HS-5 (cell line): ENCODE measurements around the gene GREB1.

Experiments used
- DNase-seq: peaks from one replicate; pipeline ENCODE4 v3.0.0-alpha.2; 2012; ENCODE audit warnings: low read depth

Gene GREB1

DNA sequence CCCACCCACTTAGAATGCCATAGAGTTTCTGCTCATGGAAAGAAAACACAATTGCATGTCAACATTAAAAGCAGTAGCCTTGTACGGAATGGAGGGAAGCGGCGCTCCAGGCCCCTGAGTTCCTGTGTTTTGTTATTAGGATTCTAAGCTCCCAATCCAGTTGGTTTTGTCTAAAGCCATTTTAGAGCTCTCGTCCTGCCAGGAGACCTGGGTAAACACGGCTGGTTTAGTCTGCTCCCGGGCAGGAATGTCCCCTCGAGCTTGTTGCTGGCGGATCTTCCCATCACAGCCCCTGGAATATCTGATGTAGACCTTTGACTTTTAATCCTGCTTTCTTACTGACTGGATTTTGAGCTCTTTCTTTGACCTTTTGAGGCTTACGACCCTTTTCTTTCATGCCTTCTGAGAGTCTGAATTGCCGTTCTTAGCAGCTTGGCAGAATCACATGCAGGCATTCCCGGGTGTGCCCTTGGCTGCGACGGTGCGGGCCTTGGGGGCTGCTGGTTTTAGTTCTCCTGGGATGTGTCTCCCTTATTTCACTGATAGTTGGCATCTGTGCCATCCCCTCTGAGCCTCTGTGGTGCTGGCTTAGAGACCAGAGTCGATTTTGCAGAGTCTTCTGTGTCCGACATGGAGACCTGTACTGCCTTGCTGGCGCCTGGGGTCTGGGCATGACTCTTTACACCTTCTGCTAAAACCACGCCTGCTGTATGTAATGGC, 25.4 kb downstream of the GREB1 start:
- DNase-seq = no peak

DNA sequence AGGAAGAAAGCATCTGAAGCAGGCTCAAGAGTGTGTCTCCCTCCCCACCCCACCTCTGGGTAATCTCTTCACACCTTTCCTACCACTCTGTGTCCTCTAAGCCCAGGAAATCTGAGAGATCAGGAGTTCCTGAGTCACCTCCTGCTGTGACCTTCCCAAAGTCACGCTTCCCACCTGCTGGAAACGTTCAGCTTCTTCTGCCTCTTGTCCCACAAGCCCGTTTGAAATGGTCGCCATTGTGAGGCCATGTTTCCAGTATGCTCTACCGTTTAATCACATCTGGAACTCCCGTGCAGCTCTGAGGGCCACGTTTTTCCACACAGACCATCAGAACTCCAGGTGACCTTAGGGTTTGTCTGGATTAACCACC, 25.9 kb downstream of the GREB1 start:
- no peak for DNase-seq

DNA sequence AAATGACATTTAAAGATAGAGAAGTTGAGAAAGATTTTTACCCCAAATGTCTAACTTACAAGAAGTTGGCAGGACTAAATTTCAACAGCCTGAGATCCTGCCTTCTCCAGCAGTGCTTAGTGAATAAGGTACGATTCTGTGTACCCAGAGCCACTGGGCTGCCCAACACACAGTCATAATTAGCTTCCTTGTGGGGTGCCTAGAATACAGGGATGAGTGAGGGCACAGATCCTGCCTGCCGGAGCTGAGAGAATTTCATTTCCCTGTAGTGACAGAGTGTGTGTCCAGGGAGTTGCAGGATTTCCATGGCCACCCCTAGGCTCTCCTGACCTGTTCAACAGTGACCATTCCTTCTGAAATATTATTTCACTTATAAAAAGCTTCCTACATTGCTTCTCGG, 27.0 kb downstream of the GREB1 start:
- DNase-seq = no peak

DNA sequence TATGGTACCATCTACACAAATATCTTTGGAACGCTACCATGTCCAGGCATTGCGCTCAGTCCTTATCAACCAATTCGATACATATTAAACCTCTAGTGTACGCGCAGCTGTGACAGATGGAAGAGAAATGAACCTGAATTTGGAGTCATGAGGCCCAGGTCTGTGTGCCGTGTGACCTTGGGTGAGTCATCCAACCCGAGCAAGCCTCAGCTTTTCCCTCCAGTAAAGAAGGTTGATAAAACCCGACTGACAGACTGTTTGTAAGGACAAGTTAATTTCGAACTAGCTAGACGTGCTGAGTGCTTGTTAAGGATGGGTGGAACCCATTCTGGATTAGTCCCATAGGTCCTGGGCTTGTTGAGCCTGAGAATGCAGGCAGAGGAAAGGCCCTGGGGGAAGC, 28.2 kb downstream of the GREB1 start:
- no peak for DNase-seq

DNA sequence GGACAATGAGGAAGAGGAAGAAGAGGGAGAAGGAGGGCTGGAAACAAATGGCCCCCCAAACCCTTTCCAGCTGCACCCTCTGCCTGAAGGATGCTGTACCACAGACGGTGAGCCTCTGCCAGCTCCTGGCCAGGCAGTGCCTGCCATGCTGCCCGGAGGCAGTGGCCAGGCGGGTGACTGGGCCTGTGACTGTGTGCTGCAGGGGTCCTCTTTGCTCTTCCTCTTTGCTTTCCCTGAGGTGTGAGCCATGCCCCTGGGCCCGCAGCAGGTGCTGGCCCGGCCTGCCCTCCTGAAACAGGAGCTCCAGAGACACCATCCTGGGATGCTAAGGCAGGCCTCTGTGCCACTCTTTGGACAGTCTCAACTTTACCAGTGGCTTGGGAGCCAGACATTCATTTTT, 28.6 kb downstream of the GREB1 start:
- DNase-seq = no peak

DNA sequence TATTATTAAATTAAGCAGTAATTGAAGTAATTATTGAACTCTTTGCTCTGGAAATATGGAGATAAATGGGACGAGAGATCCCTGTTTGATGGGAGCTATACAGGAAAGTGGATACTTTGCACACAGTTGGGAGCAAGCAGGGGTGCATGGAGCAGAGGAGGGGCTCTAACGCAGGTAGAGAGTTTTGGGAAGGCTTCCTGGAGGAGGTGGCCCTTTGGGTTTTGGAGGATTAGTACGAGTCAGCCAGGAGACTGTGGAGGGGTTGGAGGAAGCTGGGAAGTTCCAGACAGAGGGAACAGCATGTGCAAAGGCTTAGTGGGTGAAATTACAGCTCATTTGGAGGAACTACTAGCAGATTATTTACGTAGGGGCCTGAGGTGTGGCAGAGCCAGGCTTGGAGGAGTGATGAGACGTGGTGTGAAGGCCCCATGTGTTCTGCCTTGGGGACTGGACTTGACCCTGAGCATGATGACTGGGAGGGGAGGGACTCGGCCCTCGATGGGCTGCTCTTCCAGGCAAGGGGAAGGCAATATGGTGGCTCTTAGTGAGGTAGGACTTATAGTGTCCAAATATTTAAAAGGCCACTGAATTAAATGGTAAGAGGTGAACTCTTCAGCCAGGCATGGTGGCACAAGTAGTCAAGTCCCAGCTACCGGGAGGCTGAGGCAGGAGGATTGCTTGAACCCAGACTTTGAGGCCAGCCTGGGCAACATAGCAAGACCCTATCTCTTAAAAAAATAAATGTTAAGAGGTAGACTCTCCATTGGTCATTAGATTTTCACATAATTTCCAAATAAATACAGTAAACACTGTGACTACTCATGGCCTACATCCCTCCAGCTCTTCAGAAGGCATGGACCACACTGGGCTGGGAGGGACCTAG, 30.2 kb downstream of the GREB1 start:
- DNase-seq = no peak

DNA sequence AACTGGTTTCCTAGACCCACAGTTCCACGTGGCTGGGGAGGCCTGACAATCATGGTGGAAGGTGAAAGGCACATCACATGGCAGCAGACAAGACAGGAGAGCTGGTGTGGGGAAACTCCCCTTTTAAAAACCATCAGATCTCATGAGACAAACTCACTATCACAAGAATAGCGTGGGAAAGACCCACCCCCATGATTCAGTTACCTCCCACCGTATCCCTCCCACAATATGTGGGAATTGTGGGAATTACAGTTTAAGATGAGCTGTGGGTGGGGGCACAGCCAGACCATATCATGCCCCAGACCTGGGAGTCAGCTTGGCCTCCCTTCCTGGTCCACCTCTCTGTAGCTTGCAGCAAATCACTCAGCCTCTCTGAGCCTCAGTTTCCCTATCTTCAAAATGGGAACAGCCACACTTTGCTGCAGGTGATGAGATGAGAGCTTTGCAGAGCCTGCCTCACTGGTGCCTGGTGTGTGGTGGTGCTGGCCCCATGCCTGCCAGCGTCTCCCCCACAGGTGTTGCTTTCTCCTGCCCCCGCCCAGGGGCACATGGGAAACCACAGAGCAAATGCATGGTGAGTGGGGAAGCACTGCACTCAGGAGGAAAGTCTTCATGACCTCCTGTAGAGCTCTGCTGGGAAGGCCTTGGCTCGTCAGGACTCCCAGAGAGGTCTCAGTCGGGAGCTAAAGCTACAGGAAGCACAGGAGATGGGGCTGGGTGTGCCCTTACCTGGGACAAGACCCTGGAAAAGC, 31.1 kb downstream of the GREB1 start:
- DNase-seq = no peak

DNA sequence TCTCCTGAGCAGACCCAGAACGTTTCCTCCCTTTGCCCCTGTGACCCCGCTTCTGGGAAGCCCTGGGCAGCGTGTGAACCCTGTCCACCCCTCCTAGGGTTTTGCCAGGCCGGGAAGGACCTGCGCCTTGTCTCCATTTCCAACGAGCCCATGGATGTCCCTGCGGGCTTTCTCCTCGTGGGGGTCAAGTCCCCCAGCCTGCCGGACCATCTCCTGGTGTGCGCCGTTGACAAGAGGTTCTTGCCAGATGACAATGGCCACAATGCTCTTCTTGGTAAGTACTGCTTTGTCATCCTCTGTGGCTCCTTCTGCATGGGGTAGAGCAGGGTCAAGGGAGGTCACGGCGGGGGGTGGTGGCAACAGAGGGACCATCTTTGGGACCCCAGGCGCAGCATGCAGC, 32.5 kb downstream of the GREB1 start:
- DNase-seq = no peak

DNA sequence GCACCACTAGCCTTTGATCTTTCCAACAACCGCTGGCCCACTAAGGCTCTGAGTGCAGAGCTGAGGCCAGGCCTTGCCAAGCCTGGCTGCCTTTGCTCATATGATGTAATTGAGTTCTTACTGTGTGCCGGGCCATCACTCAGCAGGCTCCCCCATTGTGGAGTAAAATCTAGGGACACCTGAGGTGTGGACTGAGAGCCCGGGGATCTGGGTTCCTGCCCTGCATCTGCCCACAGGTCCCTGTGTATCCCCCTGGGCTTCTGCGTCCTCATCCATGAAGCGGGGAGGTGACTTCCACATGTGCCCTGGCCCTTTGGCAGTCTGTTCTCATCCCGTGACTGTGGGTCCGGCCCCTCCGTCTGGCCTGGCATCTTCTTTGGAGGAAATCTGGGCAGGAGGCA, 33.8 kb downstream of the GREB1 start:
- no peak for DNase-seq

DNA sequence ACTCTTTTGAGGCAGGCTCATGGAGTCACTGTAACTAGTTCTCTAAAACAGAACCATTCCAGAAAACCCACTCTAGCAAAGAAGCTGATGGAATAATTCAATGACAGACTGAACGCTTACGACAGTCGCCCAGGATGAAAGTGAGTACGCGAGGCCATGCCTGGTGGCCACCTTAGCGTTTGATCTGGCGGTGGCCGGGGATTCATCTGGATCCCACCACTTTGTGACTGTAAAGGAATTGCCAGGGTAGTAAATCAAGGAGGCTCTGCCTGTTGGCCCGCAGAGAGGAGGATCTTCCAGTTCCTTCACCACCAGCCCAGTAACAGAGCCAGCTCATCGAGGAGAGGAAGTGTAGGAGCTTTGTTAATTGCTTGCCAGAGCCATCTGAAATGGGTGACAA, 34.6 kb downstream of the GREB1 start:
- no peak for DNase-seq

DNA sequence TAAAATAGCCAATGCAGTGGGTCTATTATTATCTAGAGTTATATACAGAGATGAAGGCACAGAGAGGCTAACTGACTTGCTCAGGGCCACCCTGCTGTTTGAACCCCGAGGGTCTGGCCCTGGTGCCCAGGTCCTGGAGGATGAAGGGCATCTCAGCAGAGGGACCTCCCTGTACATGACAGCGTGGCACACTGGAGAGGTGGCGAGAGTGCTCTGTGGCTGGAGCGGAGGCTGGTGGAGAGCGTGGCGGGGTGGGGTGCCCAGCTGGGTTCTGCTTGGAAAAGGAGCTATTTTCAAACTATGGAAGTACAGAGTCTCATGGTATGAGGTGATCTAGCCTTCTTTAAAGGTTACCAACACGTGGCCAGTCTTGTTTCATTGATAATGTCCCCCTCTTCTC, 35.8 kb downstream of the GREB1 start:
- DNase-seq = no peak

DNA sequence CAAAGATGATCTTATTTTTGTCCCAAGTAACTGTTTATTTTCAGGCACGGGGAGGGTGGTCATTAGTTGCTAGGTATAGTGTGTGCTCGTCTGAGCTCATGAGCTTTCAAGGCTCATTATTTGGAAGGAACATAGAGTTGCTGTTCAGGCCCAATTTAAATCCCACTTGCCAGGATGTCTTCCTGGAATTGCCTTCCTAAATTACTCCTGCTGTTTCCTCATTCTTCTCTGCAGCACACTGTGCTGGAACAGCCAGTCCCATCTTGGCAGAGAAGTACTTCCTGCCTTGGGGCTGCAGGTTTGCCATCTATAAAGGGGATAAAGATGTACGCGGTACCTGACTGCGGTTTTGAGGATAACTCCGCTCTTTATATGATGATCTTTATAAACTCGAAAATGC, 37.3 kb downstream of the GREB1 start:
- no peak for DNase-seq

DNA sequence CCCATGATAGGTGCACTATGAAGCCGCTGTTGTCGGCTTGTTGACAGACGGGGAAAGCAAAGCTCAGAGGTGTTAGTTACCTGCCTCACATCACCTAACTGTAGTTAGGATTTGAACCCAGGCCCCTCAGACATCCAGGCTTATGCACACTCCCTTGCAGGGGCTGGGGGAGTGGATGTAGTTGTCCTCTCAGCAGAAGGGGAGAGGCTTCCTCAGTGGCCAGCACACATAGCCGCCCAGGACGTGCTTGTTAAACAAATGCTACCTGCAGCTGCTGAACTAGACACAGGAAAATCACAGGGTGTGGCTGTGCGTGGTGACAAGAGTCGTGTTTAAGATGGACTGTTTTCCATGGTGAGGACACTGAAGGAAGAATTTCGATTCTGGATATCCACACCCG, 39.2 kb downstream of the GREB1 start:
- DNase-seq = no peak

DNA sequence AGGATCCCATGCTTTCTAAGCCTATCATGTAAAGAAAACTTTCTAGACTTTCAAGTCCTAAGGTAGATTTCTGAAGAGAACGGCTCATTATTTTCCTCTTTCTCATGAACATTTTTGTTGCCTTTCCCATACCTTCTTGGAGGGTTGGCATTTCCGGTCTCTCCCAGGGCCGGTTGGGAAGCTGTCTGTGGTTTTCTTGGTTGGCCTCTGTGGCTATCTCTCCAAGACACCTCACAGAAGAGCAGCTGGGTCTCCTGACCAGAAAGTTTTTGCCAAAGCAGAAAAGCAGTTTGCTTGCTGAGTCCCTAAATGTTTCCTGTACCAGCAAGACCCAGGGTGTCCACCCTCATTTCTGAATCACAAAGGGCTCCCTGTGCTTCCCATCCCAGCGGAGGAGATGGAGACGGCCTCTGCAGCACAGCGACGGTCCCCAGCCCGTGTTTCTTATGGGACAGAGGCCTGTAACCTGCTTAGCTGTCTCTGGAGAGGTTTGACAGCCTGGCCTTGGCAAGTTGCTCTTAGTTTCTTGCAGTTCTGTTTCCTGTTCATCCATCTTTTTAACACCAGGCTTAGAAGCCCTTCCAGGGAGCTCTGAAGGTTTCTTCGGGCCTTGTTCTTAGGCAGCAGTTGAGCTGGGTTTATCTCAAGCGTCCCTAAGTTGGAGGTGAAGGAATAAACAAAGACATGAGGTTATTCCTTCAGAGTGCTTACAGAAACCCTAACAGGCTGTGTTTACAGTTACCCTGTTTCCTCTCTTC, 39.8 kb downstream of the GREB1 start:
- peak; percentile 15 for DNase-seq

DNA sequence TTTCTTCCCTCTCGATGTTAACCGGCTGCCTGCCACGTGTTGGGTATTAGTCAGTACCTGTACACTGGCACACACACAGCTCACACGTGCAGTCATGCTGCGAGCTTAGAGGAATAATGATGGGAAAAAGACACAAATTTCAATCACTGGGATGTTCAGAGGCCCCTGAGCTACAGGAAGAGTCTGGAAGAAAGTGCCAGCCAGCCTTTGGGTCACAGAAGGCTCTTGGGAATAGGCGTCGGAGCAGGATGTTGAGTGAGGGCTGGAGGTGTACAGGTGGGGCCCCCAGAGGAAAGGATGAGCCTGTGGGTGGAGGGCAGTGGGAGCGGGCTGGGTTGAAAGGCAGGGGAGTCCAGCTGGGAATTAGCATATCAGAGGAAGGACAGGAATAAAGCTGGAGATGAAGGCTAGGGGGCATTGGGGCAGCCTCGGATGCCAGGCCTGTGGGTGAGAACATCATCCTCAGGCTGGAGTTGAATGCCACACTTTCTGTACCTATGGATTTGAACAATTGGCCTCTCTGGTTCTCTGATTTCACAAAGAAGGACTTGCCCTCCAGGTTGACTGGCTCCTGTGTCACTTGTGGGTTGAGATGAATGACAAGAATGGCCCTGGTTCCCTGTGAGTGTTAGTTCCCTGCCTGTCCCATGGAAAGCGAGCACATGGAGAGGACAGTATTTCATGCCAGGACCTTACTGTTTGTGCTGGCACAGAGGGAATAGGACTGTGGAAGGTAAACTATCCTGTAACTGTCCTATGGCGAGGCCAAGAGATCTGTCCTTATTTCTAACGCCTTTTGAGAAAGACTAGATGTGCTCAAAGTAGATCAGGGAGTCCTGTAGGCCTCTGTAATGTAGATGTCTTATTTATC, 40.6 kb downstream of the GREB1 start:
- DNase-seq = no peak

DNA sequence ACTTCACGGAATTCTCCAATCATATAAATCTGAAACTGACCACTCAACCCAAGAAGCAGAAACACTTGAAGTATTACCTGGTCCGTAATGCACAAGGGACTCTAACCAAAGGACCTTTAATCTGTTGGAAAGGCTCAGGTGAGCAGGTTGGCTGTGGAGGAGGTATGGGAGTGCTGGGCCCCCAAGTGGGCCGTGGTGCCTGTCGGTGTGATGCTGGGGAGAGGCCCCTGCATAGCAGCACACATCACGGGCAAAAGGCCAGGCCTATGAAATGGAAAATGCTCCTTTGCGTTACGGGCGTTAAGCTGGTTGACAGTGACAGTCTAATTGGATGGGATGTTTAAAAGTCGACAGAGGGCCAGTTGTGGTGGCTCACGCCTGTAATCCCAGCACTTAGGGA, 42.6 kb downstream of the GREB1 start:
- no peak for DNase-seq

DNA sequence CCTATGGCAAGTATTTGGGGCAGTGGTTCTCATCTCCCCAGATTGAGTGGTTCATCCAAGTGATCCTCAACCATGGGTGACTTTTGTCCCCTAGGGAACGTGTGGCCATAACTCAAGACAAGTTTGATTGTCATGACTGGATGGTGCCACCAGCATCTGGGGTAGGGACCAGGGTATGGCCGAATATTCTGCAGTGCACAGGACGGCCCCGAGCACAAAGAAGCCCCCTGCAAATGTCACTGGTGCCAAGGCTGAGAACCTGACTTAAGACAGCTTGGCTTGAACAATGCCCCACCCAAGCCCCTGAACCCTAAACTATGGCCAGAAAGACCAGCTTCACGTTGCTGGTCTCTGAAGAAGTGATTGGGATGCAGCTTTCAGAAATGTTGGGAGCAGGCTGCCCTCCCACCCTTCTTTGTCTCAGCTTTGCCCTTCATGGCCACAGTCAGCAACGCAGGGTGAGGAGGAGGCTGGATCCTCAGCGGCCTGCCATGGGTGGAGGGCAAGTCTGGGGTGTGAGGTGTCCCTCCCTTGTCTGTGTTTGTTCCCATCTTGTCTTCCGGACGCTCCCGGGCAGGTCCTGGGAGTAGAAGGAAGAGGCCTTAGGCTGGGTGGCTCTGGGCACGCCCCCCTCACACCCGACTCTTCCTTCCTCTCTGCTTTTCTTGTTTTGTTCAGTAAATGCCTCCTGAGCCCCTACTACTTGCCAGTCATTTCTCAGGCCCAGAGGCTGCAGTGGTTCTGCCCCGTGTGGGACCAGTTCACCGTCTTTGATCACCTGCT, 43.4 kb downstream of the GREB1 start:
- DNase-seq = no peak

DNA sequence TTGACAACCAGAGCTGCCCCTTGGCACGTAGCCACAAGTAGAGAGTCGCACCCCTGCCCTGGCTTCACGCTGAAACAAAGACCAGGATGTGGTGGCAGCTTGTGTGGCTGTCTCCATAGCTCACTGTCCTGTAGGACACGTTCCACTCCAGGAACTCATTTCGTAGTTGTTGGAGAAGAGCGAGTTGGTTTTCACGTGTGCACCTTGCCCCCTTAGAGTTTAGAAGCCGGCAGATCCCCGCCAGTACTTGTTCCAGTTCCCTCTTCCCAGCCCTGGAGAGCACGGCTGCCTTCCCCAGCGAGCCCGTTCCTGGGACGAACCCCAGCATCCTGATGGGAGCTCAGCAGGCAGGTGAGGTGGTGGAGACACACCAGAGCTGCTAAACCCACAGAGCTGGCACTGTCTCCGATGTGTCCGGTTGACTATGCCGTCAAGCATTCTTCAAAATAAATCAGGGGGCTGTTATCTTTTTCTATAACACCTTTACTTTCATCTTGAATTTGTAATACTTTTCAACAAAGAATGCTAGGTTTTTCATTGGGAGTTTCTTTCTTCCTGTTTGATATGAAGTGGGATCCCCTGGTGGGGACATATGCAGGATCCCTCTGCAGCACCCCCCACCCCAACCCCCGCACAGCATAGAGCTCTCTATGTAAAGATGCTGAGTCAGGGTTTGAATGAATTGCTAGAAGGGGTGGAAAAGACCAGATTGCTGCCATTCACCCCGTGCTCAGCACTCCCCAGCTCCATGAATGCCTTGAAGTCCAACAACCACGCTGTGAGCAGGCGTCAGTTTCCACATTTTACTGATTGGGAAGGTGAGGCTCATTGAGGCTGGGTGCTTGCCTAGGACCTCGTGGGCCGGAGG, 44.5 kb downstream of the GREB1 start:
- no peak for DNase-seq

DNA sequence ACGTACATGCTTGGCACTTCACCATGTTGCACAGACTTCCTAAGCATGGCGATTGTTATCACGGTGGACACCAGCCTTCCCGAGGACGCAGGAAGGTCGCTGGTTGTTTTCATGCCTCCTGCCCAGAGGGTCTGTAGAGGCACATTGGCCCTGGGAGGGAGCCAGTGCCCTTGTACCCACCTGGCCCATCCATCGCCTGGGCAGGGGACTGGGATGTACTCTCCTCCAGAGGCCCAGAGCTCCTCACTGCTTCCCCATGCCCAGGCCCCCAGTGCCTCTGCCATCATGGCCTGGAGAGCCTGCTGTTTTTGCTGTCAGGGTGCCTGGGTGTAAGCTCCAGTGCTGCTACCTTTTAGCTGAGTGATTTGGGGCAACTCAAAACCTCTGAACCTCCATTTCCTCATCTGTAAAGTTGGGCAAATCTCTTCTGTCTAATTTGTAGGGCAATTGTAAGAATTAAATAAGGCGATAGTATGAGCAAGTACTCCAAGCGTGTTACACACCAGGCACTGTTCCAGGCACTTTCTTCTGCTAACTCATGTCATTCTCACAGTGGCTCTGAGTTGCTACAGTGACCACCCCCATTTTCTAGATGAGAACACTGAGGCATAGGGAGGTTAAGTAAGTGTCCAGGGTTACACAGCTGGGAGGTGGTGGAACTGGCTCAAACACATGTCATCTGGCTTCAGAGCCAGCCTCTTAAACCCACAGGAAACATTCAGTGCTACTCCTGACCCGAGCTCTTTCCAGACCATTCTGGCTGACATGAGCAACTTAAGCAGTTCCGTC, 45.3 kb downstream of the GREB1 start:
- no peak for DNase-seq
